Inflammatory macrophage treated with lipopolysaccharide for 4 hours (primary cell): ENCODE data around the gene FIGNL2.
"Not testable (repeated sequence)": the region's sequence is repeated elsewhere in the genome, so short reads cannot be mapped to it uniquely, and the experiment has no call there.

ENCODE experiments used
- DNase-seq: peaks from one replicate; pipeline ENCODE4 v3.0.0-alpha.2; 2020

The FIGNL2 gene

DNA sequence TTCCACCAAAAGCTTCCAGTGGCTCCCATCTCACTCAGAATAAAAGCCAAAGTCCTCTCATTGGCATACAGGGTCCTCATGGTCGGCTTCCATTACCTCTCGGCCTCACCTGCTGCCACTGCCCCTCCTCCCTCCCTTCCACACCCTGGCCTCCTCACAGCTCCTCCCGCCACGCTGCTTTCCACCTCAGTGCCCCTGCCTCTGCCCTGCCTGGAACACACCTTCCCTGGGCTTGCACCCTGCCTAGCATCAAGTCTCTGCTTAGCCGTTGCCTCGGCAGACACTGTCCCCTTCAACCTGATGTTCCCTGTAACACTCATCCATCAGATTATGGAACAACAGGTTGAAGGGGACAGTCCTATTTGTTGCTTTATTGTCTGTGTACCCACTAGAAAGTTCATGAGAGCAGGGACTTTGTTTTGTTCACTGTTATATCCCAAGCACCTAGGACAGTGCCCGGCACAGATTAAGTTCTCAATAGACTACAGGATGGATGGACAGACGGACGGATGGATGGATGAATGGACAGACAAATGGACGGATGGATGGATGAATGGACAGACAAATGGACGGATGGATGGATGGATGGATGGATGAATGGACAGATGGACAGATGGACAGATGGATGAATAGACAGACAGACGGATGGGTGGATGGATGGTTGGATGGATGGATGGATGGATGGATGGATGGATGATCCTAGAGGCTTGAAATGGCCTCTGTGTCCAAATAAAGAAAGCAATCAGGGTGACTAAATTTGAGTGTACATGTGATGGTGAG is 14.9 kb downstream of the FIGNL2 start:
- DNase-seq, result no peak

DNA sequence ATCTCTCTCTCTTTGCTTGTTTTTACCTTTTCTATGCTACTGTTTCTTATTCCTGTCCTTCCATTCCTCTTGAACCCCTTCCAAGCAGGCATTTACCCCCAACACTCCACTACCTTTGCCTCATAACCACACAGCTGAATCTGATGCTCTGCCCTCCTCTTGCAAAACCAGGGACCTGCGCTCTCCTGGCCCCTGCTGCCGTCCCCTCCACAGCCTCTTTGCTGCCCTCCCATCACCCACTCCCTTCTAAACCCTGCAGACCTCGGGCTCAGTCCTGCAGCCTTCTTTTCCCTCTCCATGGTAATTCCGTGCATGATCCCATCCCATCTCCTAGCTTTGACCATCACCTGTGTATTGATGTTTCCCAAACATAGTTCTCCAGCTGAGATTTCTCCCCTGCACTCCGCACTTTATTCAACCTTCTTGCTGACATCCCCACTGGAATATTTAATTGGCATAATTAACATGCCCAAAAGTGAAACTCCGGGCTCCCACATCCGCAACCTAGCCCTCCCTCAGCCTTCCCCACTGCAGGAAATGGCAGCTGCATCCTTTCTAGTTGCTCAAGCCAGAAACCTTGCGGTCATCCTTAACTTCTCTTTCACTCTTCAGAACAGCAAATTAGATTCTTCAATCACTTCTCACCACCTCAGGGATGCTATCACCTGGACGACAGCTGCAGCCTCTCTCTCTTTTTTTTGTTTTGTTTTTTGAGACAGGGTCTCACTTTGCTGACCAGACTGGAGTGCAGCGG is 16.0 kb downstream of the FIGNL2 start:
- peak; percentile 52 for DNase-seq

DNA sequence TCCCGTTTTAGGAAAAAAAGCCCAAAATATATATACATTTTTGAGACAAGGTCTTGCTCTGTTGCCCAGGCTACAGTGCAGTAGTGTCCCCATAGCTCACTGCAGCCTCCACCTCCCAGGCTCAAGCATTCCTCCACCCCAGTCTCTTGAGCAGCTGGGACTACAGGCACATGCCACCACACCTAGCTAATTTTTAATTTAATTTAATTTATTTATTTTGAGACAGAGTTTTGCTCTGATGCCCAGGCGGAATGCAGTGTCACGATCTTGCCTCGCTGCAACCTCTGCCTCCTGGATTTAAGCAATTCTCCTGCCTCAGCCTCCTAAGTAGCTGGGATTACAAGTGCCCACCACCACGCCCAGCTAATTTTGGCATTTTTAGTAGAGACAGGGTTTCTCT is 16.7 kb downstream of the FIGNL2 start:
- not testable (repeated sequence) for DNase-seq

DNA sequence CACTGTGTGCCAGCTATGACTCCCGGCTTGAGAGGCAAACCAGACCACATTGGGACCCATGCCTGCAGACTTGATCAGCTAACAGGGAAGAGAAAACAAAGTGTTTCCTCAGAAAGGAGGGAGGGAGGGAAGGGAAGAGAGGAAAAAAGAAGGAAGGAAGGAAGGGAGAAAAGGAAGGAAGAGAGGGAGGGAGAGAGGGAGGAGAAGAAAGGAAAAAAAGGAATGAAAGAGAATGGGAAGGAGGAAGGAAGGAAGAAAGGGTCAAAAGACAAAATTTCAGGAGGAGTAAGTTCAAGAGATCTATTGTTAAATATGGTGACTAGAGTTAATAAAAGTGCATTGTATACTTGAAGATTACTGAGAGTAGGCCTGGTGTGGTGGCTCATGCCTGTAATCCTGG is 18.9 kb downstream of the FIGNL2 start:
- DNase-seq, result no peak

DNA sequence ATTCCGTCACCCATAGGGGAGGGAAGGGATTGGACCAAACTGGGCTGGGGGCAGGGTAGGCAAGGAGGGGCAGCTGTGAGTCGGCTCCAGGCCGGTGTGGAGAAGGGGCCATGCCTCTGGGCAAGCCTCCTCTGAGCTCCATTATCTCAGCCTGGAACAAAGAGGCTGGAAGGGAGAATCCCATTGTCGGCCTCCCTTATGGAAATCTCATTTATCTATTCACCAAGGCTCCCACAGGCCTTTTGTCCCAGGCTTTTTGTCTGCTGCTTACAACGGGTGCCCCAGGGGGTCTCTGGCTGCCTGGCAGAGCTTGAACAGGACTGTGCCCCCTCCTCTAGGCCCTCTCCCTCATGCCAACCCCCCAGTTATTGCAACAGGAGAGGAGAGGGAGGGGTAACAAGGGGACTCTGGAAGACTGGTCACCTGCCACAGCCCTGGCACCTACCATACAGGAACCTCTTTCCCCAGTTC is 19.5 kb downstream of the FIGNL2 start:
- DNase-seq, result no peak

DNA sequence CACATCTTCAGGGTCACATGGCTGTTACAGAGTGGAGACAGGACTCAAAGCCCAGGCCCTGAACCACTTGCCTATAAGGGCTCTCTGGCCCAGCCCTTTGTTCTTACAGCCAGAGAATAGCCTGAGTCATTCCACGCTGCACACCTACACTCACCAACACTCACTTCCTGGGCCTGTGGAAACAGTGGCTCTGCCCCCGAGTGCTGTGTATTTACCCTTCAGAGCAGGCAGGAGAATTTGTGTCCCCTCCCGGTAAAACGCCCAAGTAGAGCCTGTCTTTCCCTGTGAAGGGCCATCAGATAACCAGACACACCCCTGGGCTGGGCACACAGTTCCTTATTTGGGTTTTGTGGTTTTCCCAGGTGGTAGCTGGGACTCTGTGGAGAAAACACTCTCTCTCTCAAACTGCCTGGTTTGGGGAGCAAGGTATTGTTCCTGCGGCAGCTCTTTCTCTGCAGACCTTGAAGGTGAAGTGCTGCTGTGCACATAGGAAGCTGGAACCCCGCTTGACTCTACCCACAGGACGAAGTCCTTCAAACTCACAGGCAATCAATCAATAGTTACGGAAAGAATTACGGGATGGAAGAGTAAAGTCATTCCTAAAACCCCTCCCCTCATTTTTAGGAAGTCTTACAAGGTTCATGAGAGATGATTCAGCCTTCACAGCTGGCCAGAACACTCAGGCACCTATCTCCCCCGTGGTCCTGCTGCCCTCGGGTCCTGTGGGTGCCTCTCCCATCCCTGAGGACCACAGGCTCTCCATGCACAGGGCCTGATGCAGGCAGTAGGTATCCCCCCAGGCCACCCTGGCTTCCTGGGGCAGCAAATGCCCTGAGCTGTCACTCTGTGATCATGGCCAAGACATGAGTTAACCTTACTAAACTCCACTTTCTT is 20.3 kb downstream of the FIGNL2 start:
- peak; percentile 30 for DNase-seq

DNA sequence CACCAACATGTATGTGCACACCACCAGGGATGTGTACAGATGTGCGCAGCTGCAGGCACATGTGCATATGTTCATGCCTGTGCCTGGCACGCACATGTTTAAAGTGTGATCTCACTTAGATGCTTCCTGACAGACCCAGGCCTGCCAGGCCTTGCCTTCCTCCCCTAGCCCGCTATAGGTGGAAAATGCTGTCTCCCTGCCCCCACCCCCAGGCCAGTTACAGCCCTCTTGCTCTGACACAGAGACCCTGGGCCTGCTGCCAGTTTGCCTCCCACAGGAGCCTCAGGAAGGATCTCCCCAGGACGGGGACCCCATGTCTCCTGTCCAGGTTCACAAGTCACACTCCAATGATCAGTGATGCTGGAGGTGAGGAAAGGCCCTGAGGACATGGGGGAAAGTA is 21.6 kb downstream of the FIGNL2 start:
- DNase-seq, result no peak

DNA sequence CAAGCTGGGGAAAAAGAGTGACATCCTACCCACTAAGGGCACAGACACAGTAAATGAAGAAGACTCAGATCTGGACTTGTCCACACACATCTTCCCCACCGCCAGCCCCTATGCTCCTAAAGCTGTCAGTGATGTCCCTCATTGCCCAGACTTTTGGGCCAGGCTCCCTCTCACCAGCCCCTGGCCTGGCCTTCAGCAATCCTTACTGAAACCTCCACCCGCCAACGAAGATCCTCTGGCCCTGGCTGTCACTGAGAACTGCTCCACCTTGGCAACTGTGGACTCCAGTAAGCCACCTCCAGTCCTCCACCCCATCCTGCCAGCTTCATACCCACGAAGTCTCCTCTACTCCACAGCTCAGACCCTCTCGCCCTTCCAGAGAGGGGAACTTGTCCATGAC is 23.3 kb downstream of the FIGNL2 start:
- no peak for DNase-seq

DNA sequence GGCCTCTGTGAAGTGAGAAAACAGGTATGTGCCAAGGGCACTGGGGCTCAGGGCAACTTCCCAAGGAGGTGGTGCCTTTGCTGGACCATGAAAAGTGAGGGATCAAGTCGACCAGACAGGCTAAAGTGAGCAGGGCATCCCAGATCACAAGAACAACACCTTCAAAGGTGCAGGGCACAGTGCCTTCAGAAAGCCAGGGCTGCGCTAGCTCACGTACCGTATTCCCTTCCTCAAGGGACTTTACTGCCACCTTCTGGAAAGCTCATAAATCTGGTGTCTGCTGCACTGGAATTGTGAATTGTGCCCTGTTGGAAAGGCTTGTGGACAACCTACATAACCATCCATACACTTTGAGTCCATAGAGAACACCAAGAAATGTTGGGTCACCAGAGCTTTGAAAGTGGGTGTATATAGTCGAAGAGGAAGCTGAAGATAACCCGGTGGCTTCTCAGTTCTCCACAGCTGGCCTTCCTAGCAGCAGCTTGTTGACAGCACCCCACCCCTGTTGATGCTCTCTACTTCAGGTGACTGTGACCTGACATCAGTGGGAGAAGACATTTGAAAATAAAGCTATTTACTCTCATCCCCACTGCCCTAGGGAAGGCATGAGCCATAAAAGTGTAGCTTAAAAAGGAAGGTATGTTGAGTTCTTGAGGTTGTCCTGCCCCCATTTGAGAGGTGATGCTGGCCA is 24.5 kb downstream of the FIGNL2 start:
- peak; percentile 69 for DNase-seq

DNA sequence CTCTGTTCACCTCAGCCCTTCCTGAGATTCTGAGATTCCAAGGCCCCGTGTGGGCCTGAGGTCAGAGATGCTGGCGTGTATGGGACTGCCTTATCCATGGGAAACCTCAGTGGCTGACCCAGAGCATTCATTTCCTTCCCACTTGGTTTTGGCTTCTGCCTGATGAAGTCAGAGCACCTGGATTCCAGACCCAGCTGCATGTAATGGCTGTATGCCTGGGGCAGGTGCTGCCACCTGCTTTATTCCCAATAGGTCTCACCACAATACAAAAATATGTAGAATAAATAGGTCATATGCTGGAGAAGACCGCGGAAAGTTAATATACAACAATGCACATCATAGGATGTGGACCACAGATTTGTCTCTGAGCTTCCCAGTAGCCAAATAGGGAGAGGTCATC is 25.6 kb downstream of the FIGNL2 start:
- DNase-seq, result no peak

DNA sequence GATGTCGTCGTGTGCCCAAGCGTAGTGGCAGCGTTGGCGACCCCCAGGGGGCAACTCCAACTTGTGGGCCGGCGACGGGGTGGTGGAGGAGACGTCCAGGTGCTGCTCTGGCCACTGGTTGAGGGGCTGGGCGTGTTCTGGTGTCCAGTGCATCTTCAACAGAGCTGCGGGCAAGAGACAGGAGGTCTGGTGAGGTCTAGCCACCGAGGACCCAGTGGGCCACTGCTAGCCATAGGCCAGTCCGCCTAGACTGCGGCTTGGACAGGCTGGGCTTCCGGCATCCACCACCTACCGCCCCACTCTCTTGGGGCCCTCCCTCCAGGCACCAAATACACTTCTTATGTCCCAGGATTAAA is 26.3 kb downstream of the FIGNL2 start:
- no peak for DNase-seq

DNA sequence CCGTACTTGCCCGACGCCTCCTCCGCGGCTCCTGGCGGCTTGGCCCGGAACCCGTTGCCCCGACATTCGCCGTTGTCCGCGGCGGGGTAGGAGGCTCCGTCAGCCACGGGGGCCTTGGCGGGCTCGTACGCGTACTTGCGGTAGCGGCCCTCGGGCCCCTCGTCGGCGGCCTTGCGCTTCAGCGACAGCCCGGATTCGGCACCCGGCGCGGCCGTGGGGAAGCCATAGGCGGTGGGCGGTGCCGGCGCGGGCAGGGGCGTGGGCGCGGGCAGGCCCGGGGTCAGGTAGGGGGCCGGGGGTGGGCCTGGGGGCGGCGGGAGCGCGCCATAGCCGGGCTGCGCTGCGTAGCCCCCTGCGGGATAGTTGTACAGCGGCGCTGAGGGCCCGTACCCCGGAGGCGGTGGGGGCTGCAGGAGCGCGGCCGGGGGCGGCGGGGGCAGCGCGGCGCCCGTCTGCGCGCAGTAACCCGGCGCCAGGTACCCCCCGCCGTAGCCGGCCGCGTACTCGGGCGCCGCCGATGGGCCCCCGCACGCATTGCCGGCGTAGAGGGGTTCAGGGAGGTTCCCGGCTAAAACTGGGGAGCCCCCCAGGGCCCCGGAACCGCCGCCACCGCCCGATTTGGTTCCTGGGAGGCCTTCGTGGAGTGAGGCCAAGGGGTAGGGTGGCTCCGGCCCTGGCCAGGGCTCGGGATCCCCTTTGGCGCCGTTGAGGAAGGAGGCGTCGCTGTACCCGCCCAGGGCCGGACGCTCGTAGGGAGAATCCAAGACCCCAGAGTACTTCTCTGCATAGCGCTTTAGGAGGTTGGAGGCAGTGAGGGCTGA is 26.9 kb downstream of the FIGNL2 start:
- DNase-seq, result no peak

DNA sequence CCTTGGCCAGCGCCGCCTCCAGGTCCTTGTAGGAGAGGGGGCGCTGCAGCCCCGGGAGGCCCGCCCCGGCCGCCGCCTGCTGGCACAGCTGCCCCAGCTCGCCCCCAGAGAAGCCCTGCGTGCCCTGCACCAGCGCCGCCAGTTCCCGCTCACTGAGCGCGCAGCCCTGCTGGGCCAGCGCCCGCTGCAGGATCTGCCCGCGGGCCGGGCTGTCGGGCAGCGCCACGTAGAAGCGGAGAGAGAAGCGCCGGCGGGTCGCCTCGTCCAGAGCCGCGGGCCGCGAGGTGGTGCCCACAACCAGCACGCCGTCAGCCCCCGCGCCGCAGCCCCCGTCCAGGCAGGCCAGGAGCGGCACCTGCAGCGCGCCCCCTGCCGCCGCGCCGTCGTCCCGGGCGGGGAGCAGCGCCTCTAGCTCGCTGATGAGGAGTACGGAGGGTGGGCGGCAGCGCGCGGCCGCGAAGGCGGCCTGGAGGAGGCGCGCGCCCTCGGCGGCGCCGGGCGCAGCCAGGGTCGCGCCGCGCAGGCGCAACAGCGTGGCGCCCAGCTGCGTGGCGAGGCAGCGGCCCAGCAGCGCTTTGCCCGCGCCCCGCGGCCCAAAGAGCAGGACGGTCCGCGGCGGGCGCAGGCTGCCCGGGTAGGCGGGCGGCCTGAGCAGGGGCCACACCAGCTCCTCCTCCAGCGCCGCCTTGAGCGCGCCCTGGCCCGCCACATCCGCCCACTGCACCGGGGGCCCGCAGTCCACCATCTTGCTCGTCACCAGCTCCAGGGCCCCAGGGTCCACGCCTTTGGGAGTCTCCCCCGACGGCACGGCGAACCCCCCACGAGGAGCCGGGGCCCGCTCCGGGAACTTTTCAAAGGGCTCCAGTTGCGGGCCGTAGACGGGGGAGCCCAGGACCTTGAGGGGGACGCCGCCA is 27.7 kb downstream of the FIGNL2 start:
- DNase-seq, result peak; percentile 58

DNA sequence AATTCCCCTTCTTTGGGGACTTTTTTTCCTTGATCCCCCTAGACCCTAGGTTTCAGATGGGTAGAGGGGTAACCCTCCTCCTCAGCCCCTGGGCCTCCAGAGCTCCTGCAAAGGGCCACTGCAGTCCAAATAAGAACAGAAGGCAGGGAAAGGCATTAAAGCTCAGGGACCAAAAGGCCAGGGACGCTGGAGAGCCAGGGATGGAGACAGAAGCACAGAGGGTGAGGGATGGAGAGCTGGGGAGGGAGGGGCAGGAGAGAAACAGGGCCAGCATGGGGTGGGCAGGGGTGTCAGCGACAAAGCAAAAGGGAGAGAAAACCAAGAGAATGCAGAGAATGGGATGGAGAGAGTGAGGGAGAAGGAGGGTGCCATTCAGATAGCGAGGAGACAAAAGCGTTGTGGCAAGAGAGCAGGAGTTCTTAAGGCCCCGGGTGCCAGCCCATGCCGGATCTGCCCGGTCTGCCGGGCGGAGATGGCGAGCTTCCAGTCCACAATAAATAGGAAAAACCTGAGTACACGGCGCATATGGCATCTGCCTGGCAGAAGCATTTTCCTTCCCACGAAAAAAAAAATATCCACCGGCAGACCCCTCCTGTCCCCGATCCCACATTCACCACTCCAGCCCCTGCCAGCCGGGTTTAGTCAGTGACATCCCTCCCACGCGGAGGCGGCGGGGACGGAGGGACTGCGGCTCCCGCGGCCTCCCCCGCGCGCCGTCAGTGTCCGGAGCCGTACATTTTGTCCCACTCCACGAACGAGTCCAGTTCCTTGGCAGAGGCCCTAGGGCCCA is 28.6 kb downstream of the FIGNL2 start:
- no peak for DNase-seq

DNA sequence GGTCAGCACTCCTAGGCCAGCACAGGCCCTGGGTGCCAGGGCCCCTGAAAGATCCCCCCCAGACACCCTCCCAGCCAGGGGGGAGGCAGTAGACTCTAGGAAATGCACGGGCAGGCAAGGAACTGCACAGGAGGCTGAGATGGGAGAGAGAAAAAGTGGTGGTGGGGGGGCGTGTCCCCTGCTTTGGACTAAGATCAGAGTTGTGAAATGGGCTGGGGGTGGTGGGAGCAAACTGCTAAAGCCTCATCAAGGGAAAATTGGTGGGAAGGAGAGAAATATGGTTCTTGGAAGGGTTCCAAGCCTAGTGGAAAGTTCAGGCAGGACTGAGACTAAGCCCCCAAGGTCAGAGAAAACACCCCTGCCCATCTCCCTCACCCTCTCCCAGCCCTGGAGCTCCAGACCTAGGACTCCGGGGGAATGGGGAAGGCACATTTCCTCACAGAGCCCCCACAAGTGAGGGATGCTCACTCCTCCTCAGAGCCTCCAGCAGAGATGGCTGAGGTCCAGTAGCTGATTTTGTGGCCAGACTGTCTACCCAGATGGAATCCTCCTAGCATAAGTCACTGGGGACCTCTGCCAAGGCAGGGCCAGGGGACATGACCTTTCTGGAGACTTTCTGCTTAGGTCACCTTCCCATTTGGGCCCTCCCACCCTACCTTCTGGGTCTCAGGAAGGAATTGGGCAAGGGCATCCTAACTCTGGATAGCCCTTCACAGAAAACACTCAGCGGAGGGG is 29.8 kb downstream of the FIGNL2 start:
- no peak for DNase-seq

DNA sequence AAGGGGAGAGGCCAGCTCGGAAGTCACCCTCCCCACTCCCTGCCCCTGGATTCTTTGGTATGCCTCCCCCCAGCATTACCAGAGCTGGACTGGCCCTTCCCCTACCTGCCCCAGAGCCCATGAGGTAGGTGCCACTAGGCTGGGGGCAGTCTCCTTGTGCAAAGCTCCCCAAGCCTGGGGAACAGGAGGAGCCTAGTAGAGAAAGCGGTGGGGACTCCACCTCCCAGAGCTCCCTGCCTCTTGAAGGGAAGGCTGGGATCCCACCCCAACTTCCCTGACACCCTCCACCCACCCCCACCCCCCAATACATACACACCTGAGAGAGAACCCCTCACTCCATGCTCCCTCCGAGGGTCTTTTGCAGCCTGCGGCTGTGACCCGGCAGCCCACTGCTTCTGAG is 30.4 kb downstream of the FIGNL2 start:
- no peak for DNase-seq

DNA sequence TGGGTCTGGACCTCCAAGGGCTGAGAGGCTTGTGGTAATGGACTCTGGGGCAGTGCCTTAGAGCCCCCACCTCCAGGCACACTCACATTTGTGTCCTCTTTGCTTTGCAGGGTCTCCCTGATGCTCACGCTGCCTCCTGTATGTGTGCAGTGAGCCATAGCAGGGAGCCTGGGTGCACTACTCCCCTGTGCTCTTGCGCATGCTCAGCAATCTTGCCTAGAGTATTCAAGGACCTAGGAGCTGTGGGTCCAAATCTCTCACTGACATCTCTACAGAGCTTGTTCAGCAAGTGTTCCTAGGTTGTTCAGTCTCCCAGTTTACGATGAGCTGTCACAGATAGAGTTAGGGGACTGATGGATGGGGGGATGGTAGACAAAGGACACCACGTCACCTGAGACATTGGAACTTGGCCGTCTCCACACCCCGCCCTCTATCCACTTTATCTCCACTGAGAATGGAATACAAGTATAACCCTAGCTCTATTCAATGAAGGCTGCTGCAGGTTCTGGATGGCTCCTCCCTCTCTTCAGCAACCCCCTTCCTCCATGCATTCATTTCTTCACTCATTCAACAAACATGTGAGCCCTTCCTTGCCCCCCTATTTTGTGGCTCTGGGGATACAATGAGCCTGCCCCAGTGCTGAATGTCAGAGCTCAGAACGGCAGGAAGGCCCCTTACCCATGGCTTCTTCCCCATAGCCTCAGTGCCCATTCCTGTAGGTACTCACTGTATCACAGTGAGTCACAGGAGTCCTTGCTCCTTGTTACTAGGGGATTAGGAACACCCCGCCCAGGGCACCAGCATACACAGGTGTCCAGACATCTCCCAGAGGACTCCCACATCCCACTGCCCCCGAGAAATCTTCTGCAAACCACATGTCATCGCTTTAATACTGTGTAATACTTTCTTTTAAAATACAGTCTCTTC is 31.2 kb downstream of the FIGNL2 start:
- no peak for DNase-seq

DNA sequence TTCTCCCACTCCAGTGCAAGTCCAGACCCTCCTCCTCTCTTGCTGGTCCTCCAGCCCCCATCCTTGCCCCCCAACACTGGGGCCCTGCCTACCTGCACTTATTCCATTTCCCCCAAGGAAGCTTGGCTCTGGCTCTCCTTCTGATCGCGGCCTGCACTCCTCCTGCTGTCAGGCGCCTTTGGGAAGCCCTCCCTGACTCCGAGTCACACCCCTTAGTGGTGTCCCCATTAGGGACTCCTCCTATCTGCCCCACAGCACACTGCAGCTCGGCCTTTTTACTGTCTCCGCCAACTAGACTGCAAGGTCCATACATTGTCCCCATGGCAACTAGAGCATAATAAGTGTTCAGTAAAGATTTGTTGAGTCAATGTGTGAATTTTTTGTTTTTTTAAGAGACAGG is 32.9 kb downstream of the FIGNL2 start:
- DNase-seq, result no peak
